Measurements from ENCODE around the gene FBXO4. TPM values are rescaled to one million over a fixed set of nuclear protein-coding genes. Genes with fewer than 3 reads are reported as not detected.

Gene FBXO4
- total and polyA plus RNA-seq, 2 experiments from 2014 or later = 0.63 to 0.74 TPM

GRCh38 chr5:41985945-41986695, 61.0 kb downstream of the FBXO4 start:
- Histone ChIP-seq H3K36me3 (ENCODE audit: insufficient read depth) (no peaks in the 10 kb centered on the region), H3F3A (replicated peaks; ENCODE audit: low read depth) (no peaks in the 10 kb centered on the region), H3K79me2 (replicated peaks; ENCODE audit: insufficient read depth) (no peaks in the 10 kb centered on the region), H3K4me1 (ENCODE audit: insufficient read depth) (no peaks in the 10 kb centered on the region), H3K9me2 (ENCODE audit: insufficient read depth) (no peaks in the 10 kb centered on the region), H2AFZ (no peak overlapping the region), H3K4me3 (no peak overlapping the region), H3K4me2 (no peak overlapping the region), H3K27ac (ENCODE audit: low read depth) (no peak overlapping the region), H3K27me3 (ENCODE audit: insufficient read depth) (no peaks in the 10 kb centered on the region), H4K20me1 (replicated peaks; ENCODE audit: insufficient read depth) (no peaks in the 10 kb centered on the region)
- Mint-ChIP-seq H3K9me3 (peaks cover 6% of the 10 kb centered on the region; the same call in 2 of the 3 replicates), H3K27me3 (ENCODE audit: insufficient read depth, low read depth, poor library complexity) (no peaks in the 10 kb centered on the region), H3K4me1 (no peaks in the 10 kb centered on the region), H3K36me3 (ENCODE audit: low read depth) (no peaks in the 10 kb centered on the region), H3K27ac (no peak overlapping the region), H3K4me3 (no peak overlapping the region)
- TF ChIP-seq CTCF (conservative IDR thresholded peaks at IDR 0.05; ENCODE audit: low read depth in 2 of 2) (no peak), NANOG (IDR thresholded peaks at IDR 0.05; ENCODE audit: borderline replicate concordance) (no peak)
- ATAC-seq (no peak), DNase-seq (ENCODE audit: low spot score) (no peak)

Small RNA genes within 50 kb of the gene (small RNA-seq; reads per million reads assigned to genes)
- gene RF00019 (ENCODE audit: low replicate concordance) = not detected

Other genes with a start within 250 kb of the FBXO4 start
- 29.2 and 37.0 TPM in 2 replicates for gene OXCT1, start 54.9 kb upstream of the FBXO4 start, total RNA-seq (2014; rRNA removed; shearing (Covaris generic))
- gene OXCT1, start 54.9 kb upstream of the FBXO4 start, polyA plus RNA-seq (2016; fragmentation: Nextera tagmentation; extraction: Ambion mirVana) = 11.6 and 12.9 TPM in 2 replicates
- gene RIMOC1, start 20.9 kb upstream of the FBXO4 start, total RNA-seq (2014; rRNA removed; shearing (Covaris generic)) = 25.3 and 30.3 TPM in 2 replicates
- gene RIMOC1, start 20.9 kb upstream of the FBXO4 start, polyA plus RNA-seq (2016; fragmentation: Nextera tagmentation; extraction: Ambion mirVana) = 22.7 and 26.4 TPM in 2 replicates

All from GM23338 (cell line).